HG03103 (cell line): ENCODE data around the gene ADGRG6.

Experiments
- ATAC-seq: cut with Tn5 transposase; IDR thresholded peaks from one replicate; pipeline ENCODE4 v1.9.1; 2021; ENCODE audit warnings: low read depth; ENCODE audit not compliant: unreplicated experiment

Gene ADGRG6

DNA sequence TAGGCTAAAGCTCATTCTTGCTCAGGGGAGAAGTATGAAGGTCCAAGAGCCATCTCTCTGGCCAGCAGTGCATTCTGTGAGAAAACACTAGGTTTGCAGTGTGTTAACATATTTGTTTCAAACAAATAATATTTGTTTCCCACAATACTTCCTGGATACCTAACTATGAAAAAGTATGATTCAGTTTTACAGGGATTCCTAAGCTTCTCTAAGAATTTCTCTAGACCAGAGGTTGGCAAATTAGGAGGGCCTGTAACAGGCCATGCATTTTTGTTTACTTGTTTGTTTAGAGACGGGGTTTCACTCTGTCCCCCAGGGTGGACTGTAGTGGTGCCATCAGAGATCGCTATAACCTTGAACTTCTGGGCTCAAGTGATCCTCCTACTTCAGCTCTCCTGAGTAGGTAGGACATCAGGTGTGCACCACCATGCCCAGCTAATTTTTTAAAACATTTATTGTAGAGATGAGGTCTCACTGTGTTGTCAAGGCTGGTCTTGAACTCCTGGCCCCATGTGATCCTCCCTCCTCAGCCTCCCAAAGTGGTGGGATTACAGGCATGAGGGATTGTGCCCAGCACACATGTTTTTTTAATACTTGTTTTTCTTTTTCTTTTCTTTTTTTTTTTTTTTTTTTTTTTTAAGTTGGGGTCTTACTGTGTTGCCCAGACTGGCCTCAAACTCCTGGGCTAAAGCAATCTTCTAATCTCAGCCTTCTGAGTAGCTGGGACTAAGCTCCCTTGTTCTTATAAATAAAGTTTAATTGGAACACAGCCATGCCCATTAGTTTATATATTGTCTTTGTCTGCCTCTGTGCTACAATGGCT is 71.7 kb downstream of the ADGRG6 start:
- no peak for ATAC-seq

DNA sequence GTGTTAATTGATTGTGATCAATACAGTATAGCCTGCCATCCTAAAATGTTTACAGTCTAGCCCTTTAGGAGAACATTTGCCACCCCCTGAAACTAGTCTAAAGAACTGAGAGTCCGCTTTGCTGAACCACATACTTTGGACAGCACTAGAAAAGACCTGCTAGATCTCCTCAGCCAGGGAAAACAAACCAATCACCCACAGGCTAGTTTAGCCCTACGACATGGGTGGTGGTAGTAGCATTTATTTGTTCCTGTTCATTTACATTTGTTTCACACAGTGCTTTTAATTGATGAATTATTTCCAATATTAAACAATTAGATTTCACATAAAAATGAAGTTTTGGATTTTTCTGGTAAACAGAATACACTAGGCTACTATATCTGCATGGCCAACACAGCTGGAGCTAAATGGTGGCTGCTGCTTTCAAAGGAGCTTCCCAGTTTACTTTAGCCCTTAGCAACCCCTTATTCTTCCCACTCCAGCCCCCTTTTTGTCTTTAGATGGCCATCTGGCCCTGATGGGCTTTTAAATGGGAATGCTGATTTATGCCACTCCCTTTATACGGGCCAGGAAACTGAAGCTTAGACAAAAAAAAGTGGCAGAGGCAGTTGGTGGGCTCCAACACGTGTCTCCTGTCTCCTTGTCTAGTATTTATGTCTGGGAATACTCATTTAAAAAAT is 72.4 kb downstream of the ADGRG6 start:
- ATAC-seq: no peak

DNA sequence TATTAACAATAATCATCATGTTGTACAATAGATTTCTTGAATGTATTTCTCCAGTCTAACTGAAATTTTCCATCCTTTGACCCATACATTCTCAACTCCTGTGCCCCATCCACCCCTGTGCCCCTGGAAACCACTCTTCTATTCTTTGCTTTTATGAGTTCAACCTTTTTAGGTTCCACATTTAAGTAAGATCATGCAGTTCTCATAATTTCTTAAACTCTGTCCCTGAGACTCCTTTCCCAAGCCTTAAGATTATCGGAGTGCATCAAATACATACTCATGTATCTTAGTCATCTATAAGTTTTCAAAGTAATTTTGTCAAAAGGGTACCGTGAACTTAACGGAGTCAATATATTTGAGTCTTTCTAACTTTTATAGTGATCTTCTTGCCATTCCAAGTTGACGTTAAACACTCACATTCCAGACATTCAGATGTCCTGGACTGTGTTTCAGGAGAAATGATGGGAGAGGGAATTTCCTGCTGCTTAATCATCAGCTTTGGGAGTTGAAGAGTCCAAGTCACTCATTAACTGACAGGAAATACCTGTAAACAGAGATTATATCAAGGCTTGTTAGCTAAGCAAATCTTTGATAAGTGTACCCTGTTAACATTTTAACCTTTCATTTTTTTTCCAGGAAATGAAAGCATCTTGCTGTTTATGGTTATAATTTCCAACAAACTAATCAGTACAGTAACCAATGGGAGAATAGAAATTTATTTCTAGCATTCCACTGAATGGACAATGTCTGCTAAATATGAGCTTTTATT is 73.3 kb downstream of the ADGRG6 start:
- ATAC-seq: no peak

DNA sequence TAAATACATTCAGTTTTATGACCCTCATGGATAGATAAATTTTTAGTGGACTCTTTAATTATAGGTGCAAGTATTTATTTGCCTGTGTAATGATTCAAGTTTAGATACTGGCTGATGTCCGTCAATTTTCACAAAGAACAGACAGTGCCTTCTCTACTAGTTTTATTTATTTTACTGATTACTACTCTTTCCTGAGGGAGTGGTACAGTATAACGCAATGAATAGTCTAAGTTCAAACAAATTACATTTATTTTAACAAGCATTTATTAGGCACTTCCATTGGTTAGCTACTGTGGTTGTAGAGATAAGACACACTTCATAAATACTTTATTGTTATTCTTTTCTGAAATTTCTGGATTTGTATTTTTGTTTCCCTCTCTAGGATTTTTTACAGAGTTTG is 74.3 kb downstream of the ADGRG6 start:
- no peak for ATAC-seq

DNA sequence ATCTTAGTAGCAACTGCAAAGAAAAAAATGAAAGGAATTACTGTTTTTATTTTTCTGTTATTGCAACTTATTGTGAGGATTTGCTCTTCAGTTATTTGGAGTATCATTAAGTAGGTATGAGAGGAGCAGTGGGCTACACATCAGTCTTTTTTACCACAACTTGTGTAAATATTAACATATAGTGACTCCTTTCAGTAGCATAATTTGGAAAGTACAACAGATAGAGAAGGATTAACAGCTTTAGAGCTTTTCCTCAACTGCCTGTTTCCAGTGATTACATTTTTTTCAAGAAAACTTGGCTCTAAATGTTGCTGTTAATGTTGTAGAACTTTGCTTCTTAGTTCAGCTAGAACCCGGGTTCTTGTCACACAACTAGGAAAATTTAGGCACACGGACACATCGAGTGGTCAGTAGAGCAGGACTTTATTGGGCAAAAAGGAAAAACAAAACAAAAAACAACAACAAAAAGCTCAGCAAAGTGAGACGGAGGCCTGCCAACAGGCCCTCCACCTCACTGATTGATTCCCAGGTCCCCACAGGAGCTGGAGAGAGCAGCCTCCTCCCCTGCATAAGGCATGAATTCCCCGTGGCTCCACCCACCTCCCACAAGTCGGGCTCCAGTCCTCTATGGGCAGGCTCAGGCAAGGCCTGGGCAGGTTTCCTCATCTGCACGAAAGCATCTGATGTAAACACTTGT is 75.1 kb downstream of the ADGRG6 start:
- ATAC-seq: no peak

DNA sequence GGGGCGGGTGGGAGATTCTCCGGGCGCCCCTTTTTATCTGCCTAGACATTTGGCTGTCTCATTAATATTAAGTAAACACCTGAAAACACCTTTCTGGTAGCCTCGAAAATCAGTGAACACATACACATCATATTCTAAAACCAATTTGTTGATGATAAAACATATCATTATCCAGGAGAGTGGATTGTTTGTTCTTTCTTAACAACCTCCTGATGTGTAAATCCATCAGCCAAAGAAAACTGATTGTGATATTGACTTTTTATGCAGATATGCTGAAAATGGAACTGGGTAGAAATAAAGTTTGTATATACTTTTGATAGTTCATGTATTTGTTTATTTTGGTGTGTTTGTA is 75.7 kb downstream of the ADGRG6 start:
- no peak for ATAC-seq

DNA sequence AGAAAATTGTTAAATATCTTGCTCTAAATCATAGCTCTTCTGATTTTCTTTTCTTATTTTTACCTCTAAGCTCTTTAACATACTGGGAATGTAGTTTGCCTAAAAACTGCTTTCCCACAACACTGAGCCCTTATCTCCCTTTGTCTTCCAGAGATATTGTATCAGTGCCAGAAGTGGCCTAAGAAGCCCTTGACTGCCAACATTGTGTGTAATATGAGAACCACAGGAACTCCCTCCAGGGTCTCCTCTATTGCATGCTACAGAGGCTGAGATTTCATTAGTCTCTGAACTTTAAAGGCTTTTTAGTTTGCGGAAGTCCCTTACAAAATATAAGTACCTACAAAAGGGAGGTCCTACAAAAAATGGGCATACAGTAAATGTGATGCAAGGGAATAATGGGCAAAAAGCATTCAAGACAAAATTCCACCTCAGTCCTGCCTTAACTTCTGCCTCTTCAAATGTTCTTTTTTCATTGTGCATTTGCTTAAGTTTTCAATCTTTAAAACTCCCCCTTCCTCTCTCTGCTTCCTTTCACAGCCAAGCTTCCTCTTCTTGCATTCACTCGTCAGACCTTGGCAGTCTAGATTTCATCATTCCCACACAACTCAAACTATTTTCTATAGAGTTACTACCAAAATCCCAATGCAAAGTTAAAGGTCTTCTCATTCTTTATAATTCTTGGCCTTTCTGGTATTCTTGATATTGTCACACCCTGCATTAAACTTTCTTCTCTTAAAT is 76.5 kb downstream of the ADGRG6 start:
- ATAC-seq: no peak

DNA sequence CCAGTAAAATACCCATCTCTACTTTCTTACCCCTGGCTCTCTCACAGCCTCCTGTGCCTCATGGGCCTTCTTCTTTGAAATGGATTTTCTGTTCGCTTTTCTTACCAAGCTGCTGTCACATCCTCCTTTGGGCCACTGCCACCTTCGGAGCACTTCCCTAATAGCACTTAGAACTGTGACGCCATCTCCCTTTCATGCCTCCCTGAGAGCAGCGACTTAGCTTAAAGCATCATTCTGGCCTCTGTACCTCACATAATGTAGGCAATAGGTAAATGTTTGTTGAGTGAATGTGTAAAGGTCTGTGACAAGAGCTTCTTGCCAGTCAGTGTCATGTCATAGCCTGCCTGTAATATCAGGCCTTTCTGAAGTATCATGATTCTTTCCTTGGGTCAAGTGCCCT is 78.8 kb downstream of the ADGRG6 start:
- no peak for ATAC-seq

DNA sequence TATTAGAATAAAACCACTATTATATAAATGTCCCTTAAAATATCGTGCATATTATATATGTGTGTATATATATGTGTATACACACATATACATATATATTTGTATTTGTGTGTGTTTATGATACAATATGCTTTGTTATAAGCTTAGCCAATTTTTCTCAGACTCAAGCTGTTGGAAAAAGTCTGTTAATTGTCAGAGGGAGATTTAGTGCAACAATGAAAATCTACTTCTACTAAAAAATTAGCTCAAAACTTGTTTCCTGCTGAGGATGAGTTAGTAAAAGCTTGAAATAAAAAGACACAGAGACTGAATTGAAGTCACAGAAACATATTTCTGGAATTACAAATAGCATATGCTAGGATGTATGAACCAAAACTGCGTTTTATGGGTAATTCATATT is 79.4 kb downstream of the ADGRG6 start:
- no peak for ATAC-seq

DNA sequence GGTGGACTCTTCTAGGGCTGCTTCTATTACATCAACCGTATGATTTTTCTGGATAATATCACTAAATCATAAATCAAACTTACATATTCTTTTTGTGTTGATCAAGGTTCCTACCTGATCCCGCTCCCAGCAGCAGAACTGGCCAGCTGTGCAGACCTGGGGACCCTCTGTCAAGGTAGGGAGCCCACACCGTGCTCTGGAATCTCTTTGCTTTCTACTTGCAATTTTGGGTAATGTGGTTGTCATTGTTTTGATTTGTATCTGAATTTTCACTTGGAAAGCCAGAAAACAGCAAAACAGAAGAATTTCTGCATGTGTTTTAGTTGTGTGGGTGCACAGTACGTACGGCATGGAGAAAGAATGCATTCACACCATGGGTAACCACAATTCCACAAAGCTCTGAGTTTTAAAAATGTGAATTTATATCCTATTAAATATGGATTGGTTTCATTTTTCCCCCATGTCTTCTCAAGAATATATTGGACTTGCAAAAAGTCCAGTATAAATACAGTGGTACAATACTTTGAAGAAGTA is 80.1 kb downstream of the ADGRG6 start:
- no peak for ATAC-seq

DNA sequence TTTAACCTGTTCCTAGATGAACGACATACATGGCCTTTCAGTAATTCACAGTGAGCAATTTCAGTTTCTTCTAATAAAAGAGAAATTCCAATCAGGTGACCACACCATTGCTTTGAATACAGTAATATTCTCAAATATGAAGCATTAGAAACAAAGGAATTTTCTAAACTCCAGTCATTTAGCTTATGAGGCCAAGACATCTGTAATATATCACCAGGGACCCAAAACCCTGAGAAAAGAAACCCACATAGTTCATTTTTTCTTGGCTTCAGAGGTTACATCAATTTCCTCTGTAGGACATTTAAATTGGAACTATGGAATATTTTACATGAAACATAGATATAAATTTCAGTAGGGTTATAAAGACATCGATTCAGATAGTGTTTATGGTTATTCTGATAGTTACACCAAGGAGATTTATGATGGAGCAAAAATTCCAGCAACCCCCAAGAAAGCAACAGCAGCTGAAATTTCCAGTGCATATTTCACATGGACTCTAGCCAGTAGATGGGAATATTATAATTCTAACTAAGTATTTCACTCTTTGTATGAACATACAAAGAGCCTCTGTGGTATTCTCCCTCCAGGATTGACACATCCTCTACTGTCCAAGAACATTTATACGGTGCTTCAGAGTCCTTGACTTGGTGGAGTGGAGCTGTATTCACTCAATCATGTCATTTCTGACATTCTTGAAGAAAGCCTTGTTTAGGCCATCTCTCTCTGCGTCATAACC is 82.9 kb downstream of the ADGRG6 start:
- no peak for ATAC-seq

DNA sequence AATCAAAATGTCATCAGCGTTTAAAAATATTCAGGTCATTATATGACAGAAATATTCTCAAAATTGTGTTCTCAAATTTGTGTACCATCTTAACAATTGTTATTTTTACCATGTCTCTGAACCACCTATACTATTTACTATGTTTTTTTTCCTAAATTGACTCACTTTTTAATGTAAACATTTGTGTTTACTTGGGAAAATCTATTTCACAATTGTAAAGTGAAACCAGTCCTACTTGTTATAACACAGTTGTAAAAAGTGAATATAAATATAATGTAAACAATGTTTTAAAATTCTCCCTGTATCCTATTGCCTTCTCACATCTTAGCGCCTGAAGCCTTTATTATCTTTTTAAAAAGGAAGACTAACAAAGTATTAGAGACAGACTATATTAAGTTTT is 83.5 kb downstream of the ADGRG6 start:
- ATAC-seq: no peak

DNA sequence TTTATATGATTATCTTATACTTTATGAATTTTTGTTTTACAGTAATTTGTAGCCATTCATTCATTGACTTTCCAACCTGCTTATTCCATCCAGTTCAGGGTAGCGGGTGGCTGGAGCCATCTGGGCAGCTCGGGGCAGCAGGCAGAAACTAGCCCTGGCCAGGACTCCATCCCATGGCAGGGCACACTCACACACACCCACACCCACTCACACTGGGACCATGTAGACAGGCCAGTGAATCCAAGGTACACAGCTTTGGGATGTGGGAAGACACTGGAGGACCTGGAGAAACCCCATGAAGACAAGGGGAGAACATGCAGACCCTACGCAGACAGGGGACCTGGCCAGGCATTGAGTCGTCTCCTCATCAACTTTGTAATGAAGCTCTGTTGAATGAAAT is 84.8 kb downstream of the ADGRG6 start:
- ATAC-seq: no peak

DNA sequence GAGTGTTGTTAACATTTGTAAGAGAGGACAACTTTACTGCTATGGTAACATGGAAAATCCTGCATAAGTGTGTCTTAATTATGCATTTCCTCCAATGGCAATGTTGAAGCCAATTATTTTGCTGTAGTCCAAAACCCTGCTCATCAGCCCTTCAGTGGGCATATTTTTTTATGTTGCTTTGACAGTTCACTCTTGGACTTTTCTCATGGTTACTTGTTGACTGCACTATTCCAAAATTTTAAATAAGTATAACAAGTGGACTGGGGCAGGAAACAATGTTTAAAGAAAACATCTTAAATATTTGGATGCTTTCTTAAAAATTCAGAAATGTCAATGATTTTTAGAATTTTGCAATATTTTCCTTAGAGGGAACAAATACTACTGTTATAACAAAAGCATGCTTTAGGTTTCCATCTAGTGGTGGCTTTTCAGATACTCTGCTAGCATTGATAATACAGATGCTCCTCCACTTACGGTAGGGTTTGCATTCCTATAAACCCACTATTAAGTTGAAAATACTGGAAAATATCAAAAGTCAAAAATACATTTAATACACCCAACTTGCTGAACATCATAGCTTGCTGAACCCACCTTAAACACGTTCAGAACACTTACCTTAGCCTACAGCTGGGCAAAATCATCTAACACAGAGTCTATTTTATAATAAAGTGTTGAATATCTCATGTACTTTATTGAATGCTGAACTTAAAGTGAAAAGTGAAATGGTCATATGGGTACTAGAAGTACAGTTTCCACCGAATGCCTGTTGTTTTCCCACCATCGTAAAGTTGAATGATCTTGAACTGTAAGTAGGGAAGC is 86.4 kb downstream of the ADGRG6 start:
- ATAC-seq: no peak

DNA sequence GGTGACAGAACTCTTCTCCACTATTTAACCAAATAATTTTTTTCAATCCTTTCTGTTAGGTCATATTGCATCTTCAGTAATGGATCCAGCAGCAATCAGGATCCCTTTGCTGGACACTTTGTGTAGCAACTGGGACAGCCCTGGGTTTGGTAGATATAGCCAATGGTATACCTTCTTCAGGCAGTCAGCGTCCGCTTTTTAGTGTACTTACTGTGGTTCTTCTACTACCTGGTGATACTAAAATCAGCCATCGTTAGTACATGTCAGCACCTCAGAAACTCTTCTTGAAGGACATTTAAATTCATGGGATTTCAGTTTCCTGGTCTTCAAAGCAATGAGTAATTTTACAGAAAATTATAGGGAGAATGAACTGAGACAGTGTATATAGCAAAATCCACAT is 93.5 kb downstream of the ADGRG6 start:
- ATAC-seq: no peak

DNA sequence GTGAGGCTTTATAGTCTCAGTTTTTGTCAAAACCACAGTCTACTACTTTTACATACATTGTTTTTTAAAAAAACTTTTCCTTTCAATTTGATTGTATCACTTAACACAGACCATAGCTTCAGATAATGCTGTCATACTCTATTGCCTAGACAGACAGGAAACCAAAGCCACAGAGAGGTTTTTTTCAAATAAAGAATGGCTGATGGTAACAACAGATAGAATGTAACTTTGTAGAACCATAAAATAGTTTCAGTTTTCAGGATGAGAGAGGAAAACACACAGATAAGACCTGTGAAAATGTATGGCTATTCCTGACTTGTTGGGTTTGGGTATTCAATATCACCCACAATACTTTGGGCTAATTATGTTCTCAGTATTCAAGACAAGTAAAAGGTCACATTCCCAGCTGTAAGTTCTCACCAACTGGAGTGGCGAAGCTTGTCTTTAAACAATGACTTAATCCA is 94.0 kb downstream of the ADGRG6 start:
- ATAC-seq: peak; percentile 99

DNA sequence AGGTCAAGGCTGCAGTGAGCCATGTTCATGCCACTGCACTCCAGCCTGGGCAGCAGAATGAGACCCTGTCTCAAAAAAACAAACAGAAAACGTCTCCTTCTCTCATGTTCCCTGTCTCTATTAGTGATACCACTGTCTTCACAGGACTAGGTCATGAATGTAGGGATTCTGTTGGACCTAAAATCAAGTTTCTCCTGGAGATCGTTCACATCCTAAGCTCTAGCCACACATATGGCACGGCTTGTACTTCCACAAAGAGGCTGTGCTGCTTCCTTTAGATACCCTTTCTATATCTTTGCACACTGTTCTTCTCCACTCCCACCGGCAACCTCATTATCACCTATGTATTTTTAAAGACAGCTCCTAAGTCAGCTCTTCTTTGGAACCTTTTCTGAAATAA is 96.5 kb downstream of the ADGRG6 start:
- no peak for ATAC-seq

DNA sequence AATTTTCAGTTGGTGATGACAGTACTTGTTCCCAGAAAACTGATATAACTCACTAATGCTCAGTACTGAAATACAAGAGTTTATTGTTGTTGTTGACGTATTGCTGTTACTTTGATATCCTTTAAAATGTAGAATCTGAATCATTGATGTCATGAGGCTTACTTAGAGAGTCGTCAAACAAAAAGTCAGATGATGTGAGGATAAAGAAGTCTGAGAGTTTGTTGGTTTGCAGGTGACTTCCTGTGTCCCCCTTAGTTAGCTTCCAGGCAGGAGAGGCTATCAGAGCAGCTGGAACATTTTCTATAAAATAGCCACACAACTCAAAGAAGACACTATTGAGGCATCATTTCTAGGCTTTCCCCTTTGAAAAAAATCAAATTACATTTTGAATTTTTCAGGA is 97.9 kb downstream of the ADGRG6 start:
- no peak for ATAC-seq
